MCF 10A (cell line): ENCODE measurements around the gene SIAH3. TPM values are rescaled to one million over a fixed set of nuclear protein-coding genes. Genes with fewer than 3 reads are reported as not detected.

Source experiments
- BruUV-seq: library from RNA; stranded (reverse); fragments of 400-500 nt; replicated peaks from 2 replicates; lab custom pipeline; 2021; lab: Mats Ljungman, UMichigan
- CTCF ChIA-PET: fragments of 300-600 bp; sonication (Branson Sonifier 250); formaldehyde crosslinking; extraction: SDS; loops from one replicate; lab custom pipeline; 2021; ENCODE audit warnings: antibody characterized with exemption, inconsistent platforms; lab: Yijun Ruan, JAX
- POLR2A ChIA-PET: fragments of 300-600, 350-650 bp; sonication (Branson Sonifier 250); formaldehyde crosslinking; extraction: SDS; loops from one replicate; lab custom pipeline; 2020; ENCODE audit warnings: antibody characterized with exemption, inconsistent platforms; lab: Yijun Ruan, JAX
- DNase-seq: peaks from one replicate; pipeline ENCODE4 v3.0.0-alpha.2; 2018; ENCODE audit not compliant: unreplicated experiment
- H3K27ac Mint-ChIP-seq: one replicate; pipeline ENCODE4 v1.8.0; 2022; ENCODE audit warnings: mild to moderate bottlenecking, low read depth, mixed read lengths; ENCODE audit not compliant: unreplicated experiment
- H3K27me3 Mint-ChIP-seq: one replicate; pipeline ENCODE4 v1.8.0; 2022; ENCODE audit warnings: mixed read lengths; ENCODE audit not compliant: insufficient read depth, unreplicated experiment
- H3K36me3 Mint-ChIP-seq: one replicate; pipeline ENCODE4 v1.8.0; 2022; ENCODE audit warnings: mild to moderate bottlenecking, moderate library complexity, mixed read lengths; ENCODE audit not compliant: insufficient read depth, unreplicated experiment
- H3K4me1 Mint-ChIP-seq: one replicate; pipeline ENCODE4 v1.8.0; 2022; ENCODE audit warnings: mixed read lengths; ENCODE audit not compliant: insufficient read depth, unreplicated experiment
- H3K4me3 Mint-ChIP-seq: one replicate; pipeline ENCODE4 v1.8.0; 2022; ENCODE audit warnings: mild to moderate bottlenecking, moderate library complexity, mixed read lengths; ENCODE audit not compliant: unreplicated experiment
- H3K9me3 Mint-ChIP-seq: one replicate; pipeline ENCODE4 v1.8.0; 2022; ENCODE audit warnings: mixed read lengths; ENCODE audit not compliant: unreplicated experiment
- CTCF ChIP-seq: fragments of 200-600 bp; IDR thresholded peaks from one replicate; pipeline ENCODE4 v1.8.0; 2022; ENCODE audit warnings: antibody characterized with exemption, mild to moderate bottlenecking; ENCODE audit not compliant: unreplicated experiment
- intact Hi-C: fragments of 100-400 bp; cut with micrococcal nuclease; formaldehyde crosslinking; loops from 2 replicates; pipeline ENCODE4 v1.14.1; 2022
- total RNA-seq: library from RNA; stranded (reverse); gene quantifications from 2 replicates; pipeline ENCODE4 v1.2.3, GENCODE V29; 2022

The SIAH3 gene
- total RNA-seq, 1 experiment from 2014 or later: not detected

- BruUV-seq: no TSS peak
- Mint-ChIP-seq H3K4me3 (no peak overlapping the region), H3K9me3 (no peaks in the 10 kb centered on the region), H3K27ac (no peak overlapping the region), H3K36me3 (no peaks in the 10 kb centered on the region), H3K4me1 (no peaks in the 10 kb centered on the region), H3K27me3 (peaks cover 45% of the 10 kb centered on the region)
- TF ChIP-seq CTCF: no peak
- no peak for DNase-seq
- intact Hi-C loops: no loop called here
- ChIA-PET POLR2A (no interaction called here), CTCF (no interaction called here)
Observed at GRCh38 chr13:45747071-45747470, 104.5 kb downstream of the SIAH3 start.

GRCh38 chr13:45744979-45745378, 106.6 kb downstream of the SIAH3 start:
- no peak overlapping the region for H3K27ac Mint-ChIP-seq
- CTCF ChIA-PET: interaction anchor here (1.7 kb wide), 1 partner anchor 10 kb away, joined by 4 read pairs; no protein-coding TSS in a partner anchor

GRCh38 chr13:45742985-45743384, 108.6 kb downstream of the SIAH3 start:
- Mint-ChIP-seq H3K9me3 (no peaks in the 10 kb centered on the region), H3K27me3 (peaks cover 44% of the 10 kb centered on the region), H3K4me3 (no peak overlapping the region), H3K27ac (no peak overlapping the region), H3K36me3 (no peaks in the 10 kb centered on the region), H3K4me1 (no peaks in the 10 kb centered on the region)
- intact Hi-C loops: no loop called here
- TF ChIP-seq CTCF: no peak
- ChIA-PET CTCF (interaction anchor here (1.2 kb wide), 1 partner anchor 17 kb away, joined by 3 read pairs; no protein-coding TSS in a partner anchor), POLR2A (no interaction called here)
- no TSS peak for BruUV-seq
- DNase-seq: no peak

More at GRCh38 chr13:45744979-45745378, 106.6 kb downstream of the SIAH3 start:
- DNase-seq: no peak
- Mint-ChIP-seq H3K36me3 (no peaks in the 10 kb centered on the region), H3K9me3 (no peaks in the 10 kb centered on the region), H3K4me3 (no peak overlapping the region), H3K4me1 (no peaks in the 10 kb centered on the region), H3K27me3 (peaks cover 55% of the 10 kb centered on the region)
- POLR2A ChIA-PET: no interaction called here
- BruUV-seq: no TSS peak
- no peak for TF ChIP-seq CTCF
- intact Hi-C loops: no loop called here

- no peaks in the 10 kb centered on the region for H3K36me3 Mint-ChIP-seq
- POLR2A ChIA-PET: no interaction called here
- no peaks in the 10 kb centered on the region for H3K4me1 Mint-ChIP-seq
- peaks cover 36% of the 10 kb centered on the region for H3K27me3 Mint-ChIP-seq
- CTCF ChIA-PET: interaction anchor here (0.9 kb wide), 1 partner anchor 567 kb away, joined by 6 read pairs; no protein-coding TSS in a partner anchor
- BruUV-seq: no TSS peak
- intact Hi-C loops: no loop called here
- TF ChIP-seq CTCF: no peak
- no peak overlapping the region for H3K4me3 Mint-ChIP-seq
- H3K27ac Mint-ChIP-seq: no peak overlapping the region
- no peaks in the 10 kb centered on the region for H3K9me3 Mint-ChIP-seq
- peak; percentile 11 for DNase-seq
Observed at GRCh38 chr13:45737571-45738017, 114.0 kb downstream of the SIAH3 start.
